IMR-90 (cell line): Measurements from ENCODE around the gene LCE1F. TPM values are rescaled to one million over a fixed set of nuclear protein-coding genes. Genes with fewer than 3 reads are reported as not detected.

Experiments used
- ATAC-seq: fragments of 200-7000 bp; cut with Tn5 transposase; 2 replicates; pipeline ENCODE4 v1.9.1; 2020; ENCODE audit warnings: low read depth, mild to moderate bottlenecking, moderate library complexity
- BruUV-seq: library from RNA; stranded (reverse); fragments of 400-500 nt; replicated peaks from 2 replicates; lab custom pipeline; 2021; lab: Mats Ljungman, UMichigan
- CTCF ChIA-PET: fragments of 300-600 bp; formaldehyde crosslinking; extraction: SDS; loops from one replicate; lab custom pipeline; 2021; ENCODE audit warnings: antibody characterized with exemption; lab: Yijun Ruan, JAX
- POLR2A ChIA-PET: fragments of 300-600 bp; sonication (Branson Sonifier 250); formaldehyde crosslinking; loops from one replicate; lab custom pipeline; 2022; ENCODE audit warnings: antibody characterized with exemption; ENCODE audit not compliant: unreplicated experiment; lab: Charles Lee
- DNase-seq: peaks from one replicate; pipeline ENCODE4 v3.0.0; 2013
- H2AFZ ChIP-seq: replicated peaks from 2 replicates; pipeline ENCODE3; 2013; ENCODE audit warnings: low read length, mild to moderate bottlenecking; ENCODE audit not compliant: poor library complexity
- H2AK5ac ChIP-seq: 2 replicates; pipeline ENCODE4 v1.6.1; 2013; ENCODE audit warnings: low read depth, low read length, inconsistent platforms
- H2AK9ac ChIP-seq: replicated peaks from 2 replicates; pipeline ENCODE3; 2013; ENCODE audit warnings: mild to moderate bottlenecking, low read depth, low read length, moderate library complexity; ENCODE audit not compliant: poor library complexity
- H2BK120ac ChIP-seq: 2 replicates; pipeline ENCODE4 v1.6.1; 2013; ENCODE audit warnings: low read depth, low read length, inconsistent platforms
- H2BK15ac ChIP-seq: 3 replicates; pipeline ENCODE4 v1.6.1; 2013; ENCODE audit warnings: low read depth, low read length, inconsistent platforms
- H2BK20ac ChIP-seq: 2 replicates; pipeline ENCODE4 v1.6.1; 2013; ENCODE audit warnings: low read depth, mild to moderate bottlenecking, inconsistent platforms, low read length, moderate library complexity
- H2BK5ac ChIP-seq: 2 replicates; pipeline ENCODE4 v1.6.1; 2013; ENCODE audit warnings: mild to moderate bottlenecking, low read depth, low read length, inconsistent platforms; ENCODE audit not compliant: poor library complexity, severe bottlenecking
- H3K14ac ChIP-seq: replicated peaks from 2 replicates; pipeline ENCODE4 v1.6.1; 2013; ENCODE audit warnings: low read depth, low read length, inconsistent platforms
- H3K18ac ChIP-seq: 2 replicates; pipeline ENCODE4 v1.6.1; 2013; ENCODE audit warnings: low read depth, low read length, control low read depth
- H3K23ac ChIP-seq: 2 replicates; pipeline ENCODE4 v1.6.1; 2013; ENCODE audit warnings: low read depth, low read length, inconsistent platforms
- H3K27ac ChIP-seq: 2 replicates; pipeline ENCODE4 v1.5.1; 2013; ENCODE audit warnings: mild to moderate bottlenecking, control low read depth, low read length; ENCODE audit not compliant: insufficient read depth
- H3K27me3 ChIP-seq: 2 replicates; pipeline ENCODE4 v1.6.1; 2013; ENCODE audit warnings: low read length; ENCODE audit not compliant: control insufficient read depth, insufficient read depth
- H3K36me3 ChIP-seq: 2 replicates; pipeline ENCODE4 v1.6.1; 2013; ENCODE audit warnings: low read length, mixed read lengths; ENCODE audit not compliant: control insufficient read depth, insufficient read depth
- H3K4ac ChIP-seq: 2 replicates; pipeline ENCODE4 v1.6.1; 2013; ENCODE audit warnings: low read depth, low read length, inconsistent platforms
- H3K4me1 ChIP-seq: 2 replicates; pipeline ENCODE4 v1.6.1; 2013; ENCODE audit warnings: low read length, mixed read lengths; ENCODE audit not compliant: control insufficient read depth, insufficient read depth
- H3K4me2 ChIP-seq: 2 replicates; pipeline ENCODE4 v1.6.1; 2013; ENCODE audit warnings: low read depth, mild to moderate bottlenecking, control low read depth, low read length, moderate library complexity
- H3K4me3 ChIP-seq: 2 replicates; pipeline ENCODE4 v1.5.1; 2013; ENCODE audit warnings: low read depth, mild to moderate bottlenecking, control low read depth, low read length, moderate library complexity; ENCODE audit not compliant: insufficient read depth
- H3K56ac ChIP-seq: 2 replicates; pipeline ENCODE4 v1.6.1; 2013; ENCODE audit warnings: low read length, inconsistent platforms; ENCODE audit not compliant: insufficient read depth; ENCODE audit errors: extremely low read depth
- H3K79me1 ChIP-seq, 2 experiments: 2 replicates each; pipeline ENCODE4 v1.6.1; 2013; ENCODE audit warnings: low read length in 2 of 2, inconsistent platforms in 1 of 2, low read depth in 1 of 2
- H3K9ac ChIP-seq: 2 replicates; pipeline ENCODE4 v1.6.1; 2013; ENCODE audit warnings: low read depth, low read length, control low read depth
- H3K9me1 ChIP-seq: 2 replicates; pipeline ENCODE4 v1.6.1; 2013; ENCODE audit warnings: low read length, inconsistent platforms; ENCODE audit not compliant: insufficient read depth
- H3K9me3 ChIP-seq: 2 replicates; pipeline ENCODE4 v1.6.1; 2013; ENCODE audit warnings: low read length; ENCODE audit not compliant: control insufficient read depth, insufficient read depth
- H4K20me1 ChIP-seq: 2 replicates; pipeline ENCODE4 v1.6.1; 2013; ENCODE audit warnings: low read length, inconsistent platforms; ENCODE audit not compliant: insufficient read depth
- H4K5ac ChIP-seq: 2 replicates; pipeline ENCODE4 v1.6.1; 2013; ENCODE audit warnings: mild to moderate bottlenecking, low read depth, low read length, control low read depth
- H4K8ac ChIP-seq, 2 experiments: 2 replicates each; pipeline ENCODE4 v1.6.1; 2013; ENCODE audit warnings: low read depth in 2 of 2, low read length in 2 of 2, control low read depth in 1 of 2, inconsistent platforms in 1 of 2
- H4K91ac ChIP-seq: 2 replicates; pipeline ENCODE4 v1.6.1; 2013; ENCODE audit warnings: low read depth, low read length, inconsistent platforms; ENCODE audit not compliant: insufficient read depth
- CEBPB ChIP-seq: IDR thresholded peaks from 2 replicates; pipeline ENCODE4 v1.6.1; 2012; ENCODE audit warnings: low read depth, low read length, improper control_type of control experiment
- FOS ChIP-seq: fragments of 150-350 bp; IDR thresholded peaks from 2 replicates; pipeline ENCODE4 v1.6.1; 2016; ENCODE audit warnings: low read depth, low read length
- MXI1 ChIP-seq: IDR thresholded peaks from 2 replicates; pipeline ENCODE4 v1.6.1; 2012; ENCODE audit warnings: low read depth, mild to moderate bottlenecking, low read length, moderate library complexity, borderline replicate concordance
- POLR2A ChIP-seq: IDR thresholded peaks from 2 replicates; pipeline ENCODE4 v1.6.1; 2012; ENCODE audit warnings: mild to moderate bottlenecking, low read depth, low read length
- RFX5 ChIP-seq: IDR thresholded peaks from 2 replicates; pipeline ENCODE4 v1.8.0; 2012; ENCODE audit warnings: low read depth, mild to moderate bottlenecking, low read length, moderate library complexity
- SMC3 ChIP-seq: fragments of 150-350 bp; IDR thresholded peaks from 2 replicates; pipeline ENCODE4 v1.6.1; 2016; ENCODE audit warnings: low read depth, mild to moderate bottlenecking, antibody characterized with exemption, low read length, moderate library complexity
- WGBS, 2 experiments: methylation state at CpG; one replicate each; pipeline versions ENCODE4 v1.1.5 to v1.1.7; 2013; ENCODE audit warnings: missing lambda C conversion rate in 2 of 2; ENCODE audit not compliant: insufficient read length in 1 of 2; ENCODE audit errors: extremely low coverage in 2 of 2; 5-methylcytosine and 5-hydroxymethylcytosine counted together
- dilution Hi-C: fragments of 300-500 bp; cut with HindIII; formaldehyde crosslinking; loops from one replicate; pipeline ENCODE4 v1.14.3; 2018; ENCODE audit warnings: low sequenced_read_pairs; ENCODE audit not compliant: unreplicated experiment
- in situ Hi-C: fragments of 300-500 bp; cut with MboI; formaldehyde crosslinking; loops from 3 replicates; pipeline ENCODE4 v1.14.3; 2019; ENCODE audit warnings: low sequenced_read_pairs, inconsistent platforms, mixed read lengths
- intact Hi-C: fragments of 100-400 bp; cut with micrococcal nuclease; formaldehyde crosslinking; loops from 2 replicates; pipeline ENCODE4 v1.10.0; 2022
- polyA plus RNA-seq, 3 experiments: library from polyadenylated mRNA; depleted of rRNA; stranded (reverse); fragments of >200 nt; gene quantifications; 2 replicates each; pipeline ENCODE4 v1.2.3, GENCODE V29; 2012; ENCODE audit warnings: low replicate concordance in 1 of 3
- total RNA-seq: library from RNA; depleted of rRNA; stranded (reverse); fragments of >200 nt; gene quantifications from 2 replicates; pipeline ENCODE4 v1.2.3, GENCODE V29; 2012
- TF ChIP-seq, protein P1 (sequence below): fragments of 150-350 bp; IDR thresholded peaks from 2 replicates; pipeline ENCODE4 v1.6.1; 2016; ENCODE audit warnings: low read depth, mild to moderate bottlenecking, low read length, moderate library complexity, borderline replicate concordance
- TF ChIP-seq, protein P2 (sequence below): conservative IDR thresholded peaks from 2 replicates; pipeline ENCODE4 v1.5.1; 2012; ENCODE audit warnings: mild to moderate bottlenecking, low read depth, low read length, improper control_type of control experiment

Gene LCE1F
- total and polyA plus RNA-seq, 2 of the 4 experiments (the other 2 are of a cell fraction) = not detected

DNA sequence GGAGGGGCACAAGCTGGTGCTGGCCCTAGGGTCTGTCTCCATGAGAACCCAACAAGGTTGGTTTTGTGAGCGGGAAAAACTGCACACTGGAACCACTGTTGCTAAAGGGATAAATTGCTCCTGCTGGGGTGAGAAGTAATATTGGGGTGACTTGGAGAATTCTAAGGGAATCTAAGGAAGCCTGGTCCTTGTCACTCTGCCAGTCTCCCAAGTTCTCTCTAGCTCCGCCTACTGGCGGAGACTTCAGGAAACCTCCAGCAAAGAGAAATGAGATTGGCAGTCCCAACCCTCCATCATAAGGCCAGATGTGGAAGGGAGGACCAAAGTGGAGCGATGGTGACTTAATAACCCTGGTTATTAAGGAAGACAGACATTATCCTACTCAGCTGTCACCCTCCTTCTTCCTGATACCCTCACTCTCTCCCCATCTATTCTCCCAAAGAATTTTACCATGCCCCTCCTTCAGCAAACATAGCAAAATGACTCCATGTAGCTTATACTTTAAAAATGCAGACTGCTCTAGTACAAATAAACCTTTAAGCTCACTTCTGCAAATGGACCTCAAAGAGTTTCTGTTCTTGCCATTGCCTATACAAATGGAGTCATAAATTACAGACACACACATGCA lies 2.7 kb downstream of the LCE1F start:
- no peaks in the 10 kb centered on the region for H3K9me1 ChIP-seq
- H2AFZ ChIP-seq = no peak overlapping the region
- no peak overlapping the region for H4K8ac ChIP-seq
- H2AK9ac ChIP-seq = no peak overlapping the region
- intact Hi-C loops = no loop called here
- no peak overlapping the region for H2BK5ac ChIP-seq
- DNase-seq (no peak), ATAC-seq (no peak)
- H3K36me3 ChIP-seq = no peaks in the 10 kb centered on the region
- H2BK120ac ChIP-seq = no peak overlapping the region
- no peak overlapping the region for H3K27ac ChIP-seq
- no peak overlapping the region for H4K91ac ChIP-seq
- no peak overlapping the region for H3K56ac ChIP-seq
- no peaks in the 10 kb centered on the region for H3K4me1 ChIP-seq
- H3K14ac ChIP-seq = no peak overlapping the region
- dilution Hi-C loops = no loop called here
- H3K4me2 ChIP-seq = no peak overlapping the region
- no peak overlapping the region for H3K4ac ChIP-seq
- H2AK5ac ChIP-seq = no peak overlapping the region
- no peaks in the 10 kb centered on the region for H4K20me1 ChIP-seq
- H2BK20ac ChIP-seq = no peak overlapping the region
- no peak overlapping the region for H3K9ac ChIP-seq
- ChIA-PET CTCF (no interaction called here), POLR2A (no interaction called here)
- TF ChIP-seq FOS (no peak), SMC3 (peak; percentile 31; the same call in 1 of the 2 replicates), RFX5 (no peak), CEBPB (no peak), POLR2A (no peak), MXI1 (no peak)
- TF ChIP-seq, protein P1, sequence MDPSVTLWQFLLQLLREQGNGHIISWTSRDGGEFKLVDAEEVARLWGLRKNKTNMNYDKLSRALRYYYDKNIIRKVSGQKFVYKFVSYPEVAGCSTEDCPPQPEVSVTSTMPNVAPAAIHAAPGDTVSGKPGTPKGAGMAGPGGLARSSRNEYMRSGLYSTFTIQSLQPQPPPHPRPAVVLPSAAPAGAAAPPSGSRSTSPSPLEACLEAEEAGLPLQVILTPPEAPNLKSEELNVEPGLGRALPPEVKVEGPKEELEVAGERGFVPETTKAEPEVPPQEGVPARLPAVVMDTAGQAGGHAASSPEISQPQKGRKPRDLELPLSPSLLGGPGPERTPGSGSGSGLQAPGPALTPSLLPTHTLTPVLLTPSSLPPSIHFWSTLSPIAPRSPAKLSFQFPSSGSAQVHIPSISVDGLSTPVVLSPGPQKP = no peak
- TF ChIP-seq, protein P2, sequence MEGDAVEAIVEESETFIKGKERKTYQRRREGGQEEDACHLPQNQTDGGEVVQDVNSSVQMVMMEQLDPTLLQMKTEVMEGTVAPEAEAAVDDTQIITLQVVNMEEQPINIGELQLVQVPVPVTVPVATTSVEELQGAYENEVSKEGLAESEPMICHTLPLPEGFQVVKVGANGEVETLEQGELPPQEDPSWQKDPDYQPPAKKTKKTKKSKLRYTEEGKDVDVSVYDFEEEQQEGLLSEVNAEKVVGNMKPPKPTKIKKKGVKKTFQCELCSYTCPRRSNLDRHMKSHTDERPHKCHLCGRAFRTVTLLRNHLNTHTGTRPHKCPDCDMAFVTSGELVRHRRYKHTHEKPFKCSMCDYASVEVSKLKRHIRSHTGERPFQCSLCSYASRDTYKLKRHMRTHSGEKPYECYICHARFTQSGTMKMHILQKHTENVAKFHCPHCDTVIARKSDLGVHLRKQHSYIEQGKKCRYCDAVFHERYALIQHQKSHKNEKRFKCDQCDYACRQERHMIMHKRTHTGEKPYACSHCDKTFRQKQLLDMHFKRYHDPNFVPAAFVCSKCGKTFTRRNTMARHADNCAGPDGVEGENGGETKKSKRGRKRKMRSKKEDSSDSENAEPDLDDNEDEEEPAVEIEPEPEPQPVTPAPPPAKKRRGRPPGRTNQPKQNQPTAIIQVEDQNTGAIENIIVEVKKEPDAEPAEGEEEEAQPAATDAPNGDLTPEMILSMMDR = peak; percentile 32; the same call in 1 of the 2 replicates
- H3K9me3 ChIP-seq = no peaks in the 10 kb centered on the region
- H2BK15ac ChIP-seq = no peak overlapping the region
- H3K23ac ChIP-seq = no peak overlapping the region
- no peak overlapping the region for H4K5ac ChIP-seq
- no TSS peak for BruUV-seq
- in situ Hi-C loops = no loop called here
- WGBS, 2 experiments = 60% methylated on average over 1 of the region's 4 CpGs; no CpG with 5 or more reads in 1 of the 2 experiments
- H3K4me3 ChIP-seq = no peak overlapping the region
- no peak overlapping the region for H3K18ac ChIP-seq
- H3K27me3 ChIP-seq = no peaks in the 10 kb centered on the region
- H3K79me1 ChIP-seq = no peaks in the 10 kb centered on the region
